CD4-positive, alpha-beta T cell (primary cell): ENCODE results near the gene LYPD3. TPM values are rescaled to one million over a fixed set of nuclear protein-coding genes. Genes with fewer than 3 reads are reported as not detected.

ENCODE experiments used
- ATAC-seq: fragments of 200-7000 bp; cut with Tn5 transposase; one replicate; pipeline ENCODE4 v1.10.0; 2022; ENCODE audit warnings: mild to moderate bottlenecking; ENCODE audit not compliant: poor library complexity
- CTCF ChIA-PET: fragments of 350-600 bp; sonication (Branson Sonifier 250); formaldehyde crosslinking; loops from one replicate; lab custom pipeline; 2021; ENCODE audit warnings: antibody characterized with exemption, inconsistent platforms; lab: Charles Lee
- POLR2A ChIA-PET: fragments of 350-600 bp; sonication (Branson Sonifier 250); formaldehyde crosslinking; loops from one replicate; lab custom pipeline; 2021; ENCODE audit warnings: antibody characterized with exemption, inconsistent platforms; lab: Charles Lee
- DNase-seq, 14 experiments: peaks; one replicate each; pipeline ENCODE4 v3.0.0-alpha.2; 2013 to 2020; ENCODE audit warnings: mixed read lengths in 2 of 14
- H3K27ac ChIP-seq, 2 donors: one replicate each; pipeline versions ENCODE4 v1.5.1 to v1.7.0; 2013; ENCODE audit warnings: low read length in 2 of 2, low read depth in 1 of 2, mild to moderate bottlenecking in 1 of 2
- H3K27me3 ChIP-seq, 2 experiments: 1 replicate in 1 of 2; 2 replicates in 1 of 2; pipeline versions ENCODE4 v1.6.1 to v1.7.0; 2013; ENCODE audit warnings: low read length in 2 of 2, control low read depth in 1 of 2, mild to moderate bottlenecking in 1 of 2, moderate library complexity in 1 of 2; ENCODE audit not compliant: insufficient read depth in 2 of 2, control insufficient read depth in 1 of 2
- H3K36me3 ChIP-seq: one replicate; pipeline ENCODE4 v1.6.1; 2013; ENCODE audit warnings: low read length, control low read depth; ENCODE audit not compliant: insufficient read depth
- H3K4me1 ChIP-seq: one replicate; pipeline ENCODE4 v1.6.1; 2013; ENCODE audit warnings: low read length, control low read depth; ENCODE audit not compliant: insufficient read depth
- H3K4me3 ChIP-seq: one replicate; pipeline ENCODE4 v1.5.1; 2013; ENCODE audit warnings: mild to moderate bottlenecking, low read length, moderate library complexity
- H3K9me3 ChIP-seq, 2 experiments: 1 replicate in 1 of 2; 2 replicates in 1 of 2; pipeline versions ENCODE4 v1.6.1 to v1.7.0; 2013; ENCODE audit warnings: low read length in 2 of 2, mild to moderate bottlenecking in 2 of 2, control low read depth in 1 of 2, moderate library complexity in 1 of 2; ENCODE audit not compliant: control insufficient read depth in 1 of 2, insufficient read depth in 1 of 2
- H3K27ac Mint-ChIP-seq: one replicate; pipeline ENCODE4 v1.8.0; 2020; ENCODE audit warnings: mixed read lengths
- H3K27me3 Mint-ChIP-seq: one replicate; pipeline ENCODE4 v1.8.0; 2021; ENCODE audit warnings: mixed read lengths
- H3K36me3 Mint-ChIP-seq: one replicate; pipeline ENCODE4 v1.8.0; 2021; ENCODE audit warnings: low read depth, mixed read lengths
- H3K4me1 Mint-ChIP-seq: one replicate; pipeline ENCODE4 v1.8.0; 2021; ENCODE audit warnings: low read depth, mixed read lengths
- H3K4me3 Mint-ChIP-seq: one replicate; pipeline ENCODE4 v1.8.0; 2020; ENCODE audit warnings: mild to moderate bottlenecking, mixed read lengths
- H3K9me3 Mint-ChIP-seq: one replicate; pipeline ENCODE4 v1.8.0; 2020; ENCODE audit warnings: mixed read lengths
- intact Hi-C, 2 experiments: fragments of 100-400 bp; cut with DNase I in 1 of 2; cut with micrococcal nuclease in 1 of 2; formaldehyde crosslinking; loops; one replicate each; pipeline versions ENCODE4 v1.15.1 to v1.9.0; 2023 to 2025; cut with DNase I, micrococcal nuclease
- total RNA-seq, 174 experiments: library from RNA in 2 of 174; stranded (reverse) in 2 of 174; gene quantifications; one replicate each; pipeline ENCODE4 v1.2.3 and lab custom pipeline; 2021 to 2026
- TF ChIP-seq, protein P1 (sequence below): fragments of 200-600 bp; IDR thresholded peaks from one replicate; pipeline ENCODE4 v1.8.0; 2022; ENCODE audit warnings: antibody characterized with exemption, mild to moderate bottlenecking

LYPD3 gene
- total RNA-seq, 2 experiments from 2014 or later, result 35.6 to 37.3 TPM

DNA sequence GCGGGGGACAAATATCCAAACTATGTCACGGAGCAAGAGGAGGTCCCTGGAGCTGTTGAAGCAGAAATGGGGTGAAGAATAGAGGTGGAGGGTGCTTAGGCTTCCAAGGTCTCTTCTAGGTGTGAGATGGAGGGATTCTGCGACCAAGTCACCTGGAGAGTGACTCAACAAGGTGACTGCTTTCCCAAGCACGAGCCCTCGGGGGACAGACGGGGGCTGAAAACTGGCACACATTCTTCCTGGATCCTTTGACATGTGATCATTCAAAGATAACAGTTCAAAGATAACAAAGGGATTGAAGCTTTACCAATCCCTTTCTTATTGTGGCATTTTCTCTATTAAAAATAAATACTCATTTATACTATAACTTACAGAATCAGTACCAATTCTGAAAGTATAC lies 53.0 kb downstream of the LYPD3 start:
- TF ChIP-seq, protein P1, sequence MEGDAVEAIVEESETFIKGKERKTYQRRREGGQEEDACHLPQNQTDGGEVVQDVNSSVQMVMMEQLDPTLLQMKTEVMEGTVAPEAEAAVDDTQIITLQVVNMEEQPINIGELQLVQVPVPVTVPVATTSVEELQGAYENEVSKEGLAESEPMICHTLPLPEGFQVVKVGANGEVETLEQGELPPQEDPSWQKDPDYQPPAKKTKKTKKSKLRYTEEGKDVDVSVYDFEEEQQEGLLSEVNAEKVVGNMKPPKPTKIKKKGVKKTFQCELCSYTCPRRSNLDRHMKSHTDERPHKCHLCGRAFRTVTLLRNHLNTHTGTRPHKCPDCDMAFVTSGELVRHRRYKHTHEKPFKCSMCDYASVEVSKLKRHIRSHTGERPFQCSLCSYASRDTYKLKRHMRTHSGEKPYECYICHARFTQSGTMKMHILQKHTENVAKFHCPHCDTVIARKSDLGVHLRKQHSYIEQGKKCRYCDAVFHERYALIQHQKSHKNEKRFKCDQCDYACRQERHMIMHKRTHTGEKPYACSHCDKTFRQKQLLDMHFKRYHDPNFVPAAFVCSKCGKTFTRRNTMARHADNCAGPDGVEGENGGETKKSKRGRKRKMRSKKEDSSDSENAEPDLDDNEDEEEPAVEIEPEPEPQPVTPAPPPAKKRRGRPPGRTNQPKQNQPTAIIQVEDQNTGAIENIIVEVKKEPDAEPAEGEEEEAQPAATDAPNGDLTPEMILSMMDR, result no peak
- no peak overlapping the region for H3K4me3 ChIP-seq
- H3K4me1 Mint-ChIP-seq, result no peaks in the 10 kb centered on the region
- no peaks in the 10 kb centered on the region for H3K27me3 ChIP-seq
- ChIA-PET CTCF (no interaction called here), POLR2A (no interaction called here)
- DNase-seq (no peak), ATAC-seq (no peak)
- intact Hi-C loops, result no loop called here
- H3K27ac Mint-ChIP-seq, result no peak overlapping the region
- H3K36me3 ChIP-seq, result no peaks in the 10 kb centered on the region
- no peak overlapping the region for H3K4me3 Mint-ChIP-seq
- no peaks in the 10 kb centered on the region for H3K36me3 Mint-ChIP-seq
- no peaks in the 10 kb centered on the region for H3K4me1 ChIP-seq
- no peak overlapping the region for H3K27ac ChIP-seq
- H3K9me3 ChIP-seq, result peaks cover 0 to 19% of the 10 kb centered on the region in 2 experiments
- H3K9me3 Mint-ChIP-seq, result no peaks in the 10 kb centered on the region
- H3K27me3 Mint-ChIP-seq, result no peaks in the 10 kb centered on the region

Other genes starting within 250 kb of the LYPD3 start
- gene PSG9, start 196.1 kb downstream of the LYPD3 start, total RNA-seq, result not detected
- not detected for gene CD177, start 111.9 kb downstream of the LYPD3 start, total RNA-seq
- not detected for gene TEX101, start 50.7 kb downstream of the LYPD3 start, total RNA-seq
- gene PHLDB3, start 39.1 kb upstream of the LYPD3 start, total RNA-seq, result 10 to 100 TPM; 75.1 to 77.4 TPM
- gene ETHE1, start 61.6 kb upstream of the LYPD3 start, total RNA-seq, result 10 to 100 TPM; 20.2 to 21.7 TPM
- 1 to 10 TPM; 2.6 to 2.7 TPM for gene ZNF575, start 67.6 kb upstream of the LYPD3 start, total RNA-seq
- gene XRCC1, start 109.9 kb upstream of the LYPD3 start, total RNA-seq, result 10 to 100 TPM; 25.1 to 26.2 TPM
- not detected for gene PINLYP, start 110.2 kb upstream of the LYPD3 start, total RNA-seq
- gene IRGQ, start 130.5 kb upstream of the LYPD3 start, total RNA-seq, result 10 to 100 TPM; 28.9 to 29.8 TPM
- gene ZNF576, start 131.0 kb upstream of the LYPD3 start, total RNA-seq, result 1 to 10 TPM; 4.1 to 4.8 TPM
- gene SRRM5, start 146.5 kb upstream of the LYPD3 start, total RNA-seq, result under 1 TPM; 0.25 to 0.56 TPM
- 10 to 100 TPM; 22.3 to 24.8 TPM for gene ZNF428, start 154.0 kb upstream of the LYPD3 start, total RNA-seq
- under 1 TPM; 0.28 to 0.36 TPM for gene CADM4, start 174.2 kb upstream of the LYPD3 start, total RNA-seq
- 10 to 100 TPM; 19.6 to 21.1 TPM for gene PLAUR, start 204.6 kb upstream of the LYPD3 start, total RNA-seq